Thyroid gland (tissue), 4 donors: ENCODE data around the gene TYSND1.

Experiments
- POLR2A ChIP-seq, 2 donors: fragments of 450-650 bp; IDR thresholded peaks; one replicate each; pipeline ENCODE4 v1.6.1; 2017; ENCODE audit warnings: antibody characterized with exemption in 2 of 2, mild to moderate bottlenecking in 2 of 2, moderate library complexity in 1 of 2
- TF ChIP-seq, protein P1 (sequence below), 6 experiments: fragments of 200-600 bp in 3 of 6; fragments of 450-650 bp in 3 of 6; sonication (generic) in 3 of 6; IDR thresholded peaks; one replicate each; pipeline ENCODE4 v1.5.1; 2016 to 2019; ENCODE audit warnings: antibody characterized with exemption in 6 of 6, mild to moderate bottlenecking in 2 of 6, inconsistent platforms in 1 of 6, moderate library complexity in 1 of 6

DNA sequence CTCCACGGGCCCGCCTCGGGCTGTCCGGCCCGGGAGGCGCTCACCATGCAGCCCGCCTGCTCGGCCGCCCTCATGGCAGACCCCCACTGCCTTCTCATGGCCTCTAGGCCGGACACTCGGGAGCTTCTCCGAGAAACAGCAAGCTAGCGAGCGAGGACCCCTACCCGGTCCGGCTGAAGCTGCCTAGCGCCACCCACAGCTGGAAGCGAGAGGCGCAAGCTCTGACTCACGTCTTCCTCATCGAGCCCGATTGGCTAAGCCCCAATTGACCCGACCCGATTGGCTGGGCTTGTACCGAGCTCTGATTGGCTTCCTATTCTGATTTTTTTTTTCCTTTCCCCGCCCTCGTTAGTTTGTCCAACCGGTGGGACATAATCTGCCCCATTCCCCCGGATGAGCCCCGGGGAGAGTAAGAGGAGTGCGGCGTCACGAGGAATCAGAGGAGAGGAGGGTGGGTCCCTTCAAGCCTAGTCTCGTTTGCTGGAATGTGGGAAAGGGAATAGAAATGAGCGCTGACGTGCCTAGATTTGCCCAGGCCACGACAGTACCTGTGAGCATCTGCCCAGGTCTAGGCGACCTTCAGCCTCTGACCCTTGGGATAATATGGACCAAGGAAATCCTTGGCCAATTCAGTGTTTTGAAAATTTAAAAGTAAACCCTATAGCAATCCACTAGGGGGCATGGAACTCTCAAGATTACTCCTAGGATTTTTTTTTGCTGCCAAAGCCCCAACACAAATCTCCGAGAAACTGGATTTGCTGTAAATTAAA lies at the start of gene TYSND1:
- TF ChIP-seq POLR2A (IDR thresholded peaks at IDR 0.05) = peak in 1 of 2 donors; percentile 93
- TF ChIP-seq, protein P1, sequence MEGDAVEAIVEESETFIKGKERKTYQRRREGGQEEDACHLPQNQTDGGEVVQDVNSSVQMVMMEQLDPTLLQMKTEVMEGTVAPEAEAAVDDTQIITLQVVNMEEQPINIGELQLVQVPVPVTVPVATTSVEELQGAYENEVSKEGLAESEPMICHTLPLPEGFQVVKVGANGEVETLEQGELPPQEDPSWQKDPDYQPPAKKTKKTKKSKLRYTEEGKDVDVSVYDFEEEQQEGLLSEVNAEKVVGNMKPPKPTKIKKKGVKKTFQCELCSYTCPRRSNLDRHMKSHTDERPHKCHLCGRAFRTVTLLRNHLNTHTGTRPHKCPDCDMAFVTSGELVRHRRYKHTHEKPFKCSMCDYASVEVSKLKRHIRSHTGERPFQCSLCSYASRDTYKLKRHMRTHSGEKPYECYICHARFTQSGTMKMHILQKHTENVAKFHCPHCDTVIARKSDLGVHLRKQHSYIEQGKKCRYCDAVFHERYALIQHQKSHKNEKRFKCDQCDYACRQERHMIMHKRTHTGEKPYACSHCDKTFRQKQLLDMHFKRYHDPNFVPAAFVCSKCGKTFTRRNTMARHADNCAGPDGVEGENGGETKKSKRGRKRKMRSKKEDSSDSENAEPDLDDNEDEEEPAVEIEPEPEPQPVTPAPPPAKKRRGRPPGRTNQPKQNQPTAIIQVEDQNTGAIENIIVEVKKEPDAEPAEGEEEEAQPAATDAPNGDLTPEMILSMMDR (IDR thresholded peaks at IDR 0.05) = peak; percentile 49 to 82 (median 71)
